ENCODE measurements around the gene NCOA3.
"Not testable (repeated sequence)": the region's sequence is repeated elsewhere in the genome, so short reads cannot be mapped to it uniquely, and the experiment has no call there.

NCOA3 gene

DNA sequence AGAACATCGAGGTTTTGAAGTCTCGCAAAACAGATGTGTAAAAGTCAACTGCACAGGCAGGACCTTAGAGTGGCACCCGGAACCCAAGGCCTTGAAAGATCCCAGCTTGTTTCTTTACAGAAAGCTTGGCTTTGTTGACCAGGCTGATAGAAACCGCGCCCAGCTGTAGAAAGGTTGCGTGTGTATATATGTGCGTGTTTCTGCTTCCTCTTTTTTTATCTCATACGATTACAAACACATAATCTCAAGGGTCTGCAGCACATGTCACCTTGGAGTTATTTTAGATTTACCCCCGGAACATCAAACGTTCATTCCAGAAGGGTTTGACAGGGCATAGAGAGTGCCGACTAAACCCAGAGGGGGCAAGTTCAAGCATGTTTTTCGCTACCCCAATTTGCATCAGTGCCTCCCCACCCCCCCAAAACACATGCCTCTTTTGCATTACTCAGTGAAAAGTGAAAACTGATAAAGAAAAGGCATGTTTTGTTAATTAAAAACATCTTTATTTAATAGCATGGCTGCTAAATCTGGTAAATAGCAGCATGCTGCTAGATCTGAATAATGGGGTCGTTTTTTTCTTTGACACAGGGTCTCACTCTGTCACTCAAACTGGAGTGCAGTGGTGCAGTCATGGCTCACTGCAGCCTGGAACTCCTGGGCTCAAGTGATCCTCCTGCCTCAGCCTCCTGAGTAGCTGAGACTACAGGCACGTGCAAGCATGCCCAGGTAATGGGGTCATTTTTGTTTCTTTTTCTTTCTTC is 33.2 kb upstream of the NCOA3 start:
- no peak for DNase-seq (ENCODE audit: low spot score)

DNA sequence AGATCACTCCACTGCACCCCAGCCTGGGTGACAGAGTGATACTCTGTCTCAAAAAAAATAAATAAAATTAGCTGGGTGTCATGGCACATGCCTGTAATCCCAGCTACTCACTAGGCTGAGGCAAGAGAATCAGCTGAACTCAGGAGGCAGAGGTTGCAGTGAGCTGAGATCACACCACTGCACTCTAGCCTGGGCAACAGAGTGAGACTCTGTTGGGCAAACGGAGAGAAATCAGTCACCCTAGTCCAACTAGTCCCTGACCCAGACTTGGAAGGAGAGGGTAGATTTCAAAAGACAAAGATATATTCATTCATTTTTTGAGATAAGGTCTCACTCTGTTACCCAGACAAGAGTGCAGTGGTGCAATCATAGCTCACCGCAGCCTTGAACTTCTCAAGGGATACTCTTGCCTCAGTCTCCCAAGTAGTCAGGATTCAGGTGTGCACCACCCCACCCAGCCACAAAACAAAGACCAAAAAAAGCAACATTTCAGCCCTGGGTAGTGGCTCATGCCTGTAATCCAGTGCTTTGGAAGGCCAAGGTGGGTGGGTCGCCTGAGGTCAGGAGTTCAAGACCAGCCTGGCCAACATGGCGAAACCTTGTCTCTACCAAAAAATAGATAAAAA is 26.2 kb upstream of the NCOA3 start:
- DNase-seq (ENCODE audit: low spot score) = no peak

DNA sequence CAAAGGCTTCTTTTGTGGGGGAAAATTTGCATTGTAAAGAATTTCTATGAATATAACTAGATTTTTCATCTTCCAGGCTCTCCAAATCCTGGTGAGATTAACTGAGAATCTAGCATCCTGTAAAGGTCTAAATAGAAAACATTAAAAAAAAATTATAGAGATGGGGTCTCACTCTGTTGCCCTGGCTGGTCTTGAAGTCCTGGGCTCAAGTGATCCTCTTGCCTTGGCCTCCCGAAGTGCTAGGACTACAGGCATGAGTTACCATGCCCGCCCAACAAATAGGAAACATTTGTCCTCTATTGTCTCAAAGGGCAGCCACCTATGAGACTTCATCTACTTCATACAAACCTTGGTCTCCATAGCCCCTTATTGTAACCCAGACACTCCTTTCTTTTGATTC is 25.2 kb upstream of the NCOA3 start:
- DNase-seq (ENCODE audit: low spot score) = no peak

DNA sequence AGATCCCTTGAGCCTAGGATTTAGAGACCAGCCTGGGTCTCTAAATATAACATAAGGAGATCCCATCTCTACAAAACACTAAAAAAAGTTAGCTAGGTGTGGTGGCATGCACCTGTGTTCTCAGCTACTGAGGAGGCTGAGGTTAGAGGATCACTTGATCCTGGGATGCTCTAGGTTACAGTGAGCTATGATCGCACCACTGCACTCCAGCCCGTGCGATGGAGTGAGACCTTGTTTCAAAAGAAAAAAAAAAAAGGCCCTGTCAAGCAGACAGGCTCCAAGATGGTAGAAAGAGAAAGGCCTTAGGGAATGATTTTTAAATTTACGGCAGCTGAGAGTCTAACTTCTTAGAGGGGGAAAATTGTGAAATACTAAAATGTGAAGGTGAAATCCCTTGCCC is 22.6 kb upstream of the NCOA3 start:
- no peak for DNase-seq (ENCODE audit: low spot score)

DNA sequence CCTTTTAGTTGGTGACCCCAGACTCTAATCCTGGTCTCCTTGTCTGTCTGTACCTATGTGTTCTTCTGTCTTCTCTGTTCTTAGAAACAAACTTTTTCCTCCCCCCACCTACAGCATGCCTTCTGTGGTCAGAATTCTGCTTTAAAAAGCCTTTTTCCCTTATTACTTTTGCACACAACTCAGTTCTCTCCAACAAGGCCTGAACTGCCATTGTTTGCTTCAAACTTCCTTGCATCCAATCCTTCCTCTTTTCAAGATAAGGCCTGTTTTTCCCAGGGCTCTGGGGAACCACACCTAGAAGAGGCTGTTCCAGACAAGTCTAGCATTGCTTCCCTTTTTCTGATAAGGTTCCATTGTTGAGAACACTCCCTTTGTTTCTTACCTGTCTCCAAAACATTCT is 22.2 kb upstream of the NCOA3 start:
- no peak for DNase-seq (ENCODE audit: low spot score)

DNA sequence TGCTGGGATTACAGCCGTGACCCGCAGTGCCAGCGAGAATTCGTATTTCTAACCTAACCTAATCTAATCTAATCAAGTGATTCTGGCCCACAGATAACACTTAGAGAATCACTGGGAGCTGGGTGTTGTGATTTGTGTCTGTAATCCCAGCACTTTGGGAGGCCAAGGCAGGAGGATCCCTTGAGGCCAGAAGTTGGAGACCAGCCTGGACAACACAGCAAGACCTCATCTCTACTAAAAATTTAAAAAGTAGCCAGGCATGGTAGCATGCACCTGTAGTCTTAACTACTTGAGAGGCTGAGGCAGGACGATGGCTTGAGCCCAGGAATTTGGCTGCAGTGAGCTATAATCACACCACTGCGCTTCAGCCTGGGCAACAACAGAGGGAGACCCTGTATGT is 21.4 kb upstream of the NCOA3 start:
- DNase-seq (ENCODE audit: low spot score) = no peak

DNA sequence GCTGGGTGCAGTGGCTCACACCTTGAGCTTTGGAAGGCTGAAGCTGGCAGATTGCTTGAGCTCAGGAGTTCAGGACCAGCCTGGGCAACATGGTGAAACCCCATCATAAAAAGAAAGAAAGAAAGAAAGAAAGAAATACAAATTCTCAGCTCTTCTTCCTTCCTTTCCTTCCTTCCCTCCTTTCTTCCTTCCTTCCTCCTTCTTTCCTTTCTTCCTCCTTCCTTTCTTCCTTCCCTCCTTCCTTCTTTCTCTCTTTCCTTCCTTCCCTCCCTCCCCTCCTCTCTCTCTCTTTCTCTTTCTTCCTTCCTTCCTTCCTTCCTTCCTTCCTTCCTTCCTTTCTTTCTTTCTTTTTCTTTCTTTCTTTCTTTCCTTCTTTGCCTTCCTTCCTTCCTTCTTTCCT is 21.0 kb upstream of the NCOA3 start:
- DNase-seq (ENCODE audit: low spot score) = no peak

DNA sequence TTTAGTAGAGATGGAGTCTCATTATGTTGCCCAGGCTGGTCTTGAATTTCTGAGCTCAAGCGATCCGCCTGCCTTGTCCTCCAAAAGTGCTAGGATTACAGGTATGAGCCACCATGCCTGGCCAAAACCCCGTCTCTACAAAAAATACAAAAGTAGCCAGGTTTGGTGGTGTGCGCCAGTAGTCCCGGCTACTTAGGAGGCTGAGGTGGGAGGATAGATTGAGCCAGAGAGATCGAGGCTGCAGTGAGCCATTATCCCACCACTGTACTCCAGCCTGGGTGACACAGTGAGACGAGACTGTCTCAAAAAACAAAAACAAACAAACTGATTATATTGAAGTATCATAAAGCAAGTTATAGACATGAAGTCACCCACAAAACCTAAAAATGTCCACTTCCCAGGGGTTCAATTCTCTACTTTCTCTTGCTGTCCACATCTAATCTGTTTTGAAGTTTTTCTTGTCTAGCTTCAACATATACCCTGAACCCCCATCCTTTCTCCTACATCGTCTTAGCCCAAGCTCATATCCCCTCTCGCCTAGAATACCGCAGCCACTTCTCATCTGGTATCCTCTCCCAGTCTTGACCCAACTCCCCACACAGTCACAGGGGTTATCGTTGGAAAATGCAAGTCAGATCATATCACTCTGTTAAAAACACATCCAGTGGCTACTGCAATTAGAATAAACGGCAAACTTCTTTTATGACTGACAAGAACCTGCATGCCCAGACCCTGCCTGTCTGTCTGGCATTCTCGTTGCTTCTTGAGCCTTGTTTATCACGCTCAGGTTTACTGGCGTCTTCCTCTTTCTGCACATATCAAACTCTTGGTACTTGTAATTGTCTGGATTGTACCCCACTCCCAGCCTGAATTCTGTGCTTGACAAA is 20.1 kb upstream of the NCOA3 start:
- DNase-seq (ENCODE audit: low spot score) = no peak

DNA sequence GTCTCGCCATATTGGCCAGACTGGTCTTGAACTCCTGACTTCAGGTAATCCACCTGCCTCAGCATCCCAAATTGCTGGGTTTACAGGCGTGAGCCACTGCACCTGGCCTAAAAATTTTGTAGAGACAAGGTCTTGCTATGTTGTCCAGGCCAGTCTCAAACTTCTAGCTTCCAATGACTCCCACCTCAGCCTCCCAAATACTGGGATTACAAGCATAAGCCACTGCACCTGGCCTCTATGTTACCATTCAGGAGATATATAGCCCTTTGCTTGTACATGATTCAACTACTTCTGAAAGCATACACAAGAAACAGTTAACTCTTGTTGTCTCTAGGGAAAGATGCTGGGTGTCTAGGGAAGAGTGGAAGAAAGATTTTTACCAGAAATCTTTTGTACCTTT is 19.0 kb upstream of the NCOA3 start:
- no peak for DNase-seq (ENCODE audit: low spot score)

DNA sequence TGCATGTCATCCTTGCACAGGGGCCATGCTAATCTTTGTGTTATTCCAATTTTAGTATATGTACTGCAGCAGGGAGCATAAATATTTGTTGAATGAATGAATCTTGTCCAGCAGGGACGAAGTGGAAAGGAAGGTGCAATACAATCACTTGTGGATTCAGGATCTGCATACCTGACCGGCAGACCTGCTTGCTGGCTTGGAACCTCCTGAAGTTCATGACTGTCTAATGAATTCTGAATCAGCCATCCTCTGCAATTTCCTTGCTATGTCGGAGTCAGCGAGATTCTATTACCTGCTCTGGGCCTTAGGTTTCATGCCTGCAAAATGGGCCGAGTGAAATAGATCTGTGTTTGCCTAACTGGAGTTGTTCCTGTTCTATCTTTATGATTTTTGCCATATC is 17.4 kb upstream of the NCOA3 start:
- no peak for DNase-seq (ENCODE audit: low spot score)

DNA sequence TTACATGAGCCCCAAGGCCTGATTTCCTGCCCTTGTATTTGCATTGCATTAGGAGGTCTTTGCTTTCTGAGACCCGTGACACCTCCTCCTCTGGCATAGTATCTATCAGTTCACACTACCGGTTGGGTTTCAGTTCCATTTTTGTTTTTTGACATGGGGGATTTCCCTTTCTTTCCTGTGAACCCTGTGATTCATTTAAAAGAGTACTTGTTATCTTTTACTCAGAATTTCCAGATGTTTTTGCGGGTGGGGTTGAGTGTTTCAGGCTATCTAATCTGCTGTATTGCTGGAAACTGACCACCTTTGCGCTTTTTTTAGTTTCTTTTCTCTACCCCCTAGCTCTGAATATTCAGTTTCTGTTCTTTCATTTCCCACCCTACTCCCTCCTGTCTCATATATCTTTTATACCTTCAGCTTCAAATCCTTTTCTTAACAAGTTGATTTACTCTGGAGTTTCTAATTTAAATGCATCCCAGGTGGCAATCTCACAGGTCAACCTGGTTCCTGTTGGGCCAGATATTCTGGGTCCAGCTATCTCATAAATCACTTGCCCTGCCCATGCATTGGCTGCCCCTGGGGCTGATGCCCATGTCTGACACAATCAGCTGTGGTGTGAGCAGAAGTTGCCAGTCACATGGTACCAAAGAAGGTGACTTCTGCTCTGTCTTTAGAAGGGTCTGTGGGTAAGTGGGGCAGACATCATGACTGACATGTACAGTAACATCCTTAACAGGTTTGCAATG is 14.3 kb upstream of the NCOA3 start:
- no peak for DNase-seq (ENCODE audit: low spot score)

DNA sequence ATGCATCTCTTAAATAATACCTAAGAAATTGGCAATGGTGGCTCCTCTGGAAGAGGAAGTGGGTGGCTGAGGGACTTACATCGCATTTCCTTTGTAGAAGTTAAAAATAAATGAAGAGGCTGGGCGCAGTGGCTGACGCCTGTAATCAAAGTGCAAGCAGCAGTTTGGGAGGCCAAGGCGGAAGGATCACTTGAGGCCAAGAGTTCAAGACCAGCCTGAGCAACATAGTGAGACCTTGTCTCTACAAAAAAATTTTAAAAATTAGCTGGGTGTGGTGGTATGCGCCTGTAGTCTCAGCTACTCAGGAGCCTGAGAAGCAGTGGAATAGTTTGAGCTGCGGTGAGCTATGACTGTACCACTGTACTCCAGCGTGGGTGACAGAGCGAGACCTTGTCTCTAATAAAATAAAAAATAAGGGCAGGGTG is 12.2 kb upstream of the NCOA3 start:
- no peak for DNase-seq (ENCODE audit: low spot score)

DNA sequence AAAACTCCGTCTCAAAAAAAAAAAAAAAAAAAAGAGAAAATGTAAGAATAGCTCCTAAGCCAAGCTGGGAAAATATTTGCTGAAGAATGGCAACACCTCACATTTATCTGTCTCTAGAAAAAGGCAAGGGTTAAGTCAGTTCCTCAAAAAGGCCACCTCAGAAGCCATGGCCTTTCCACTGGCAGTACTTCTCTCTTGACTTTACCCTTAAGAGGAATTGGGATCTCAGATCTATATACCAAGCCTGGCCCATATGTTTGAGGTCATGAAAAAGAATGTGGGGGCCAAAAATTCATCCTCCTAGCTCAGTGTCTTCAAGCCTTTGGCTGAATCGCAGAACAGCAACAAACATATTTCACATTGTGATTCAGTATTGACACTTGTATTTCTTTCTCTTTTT is 10.9 kb upstream of the NCOA3 start:
- no peak for DNase-seq (ENCODE audit: low spot score)

DNA sequence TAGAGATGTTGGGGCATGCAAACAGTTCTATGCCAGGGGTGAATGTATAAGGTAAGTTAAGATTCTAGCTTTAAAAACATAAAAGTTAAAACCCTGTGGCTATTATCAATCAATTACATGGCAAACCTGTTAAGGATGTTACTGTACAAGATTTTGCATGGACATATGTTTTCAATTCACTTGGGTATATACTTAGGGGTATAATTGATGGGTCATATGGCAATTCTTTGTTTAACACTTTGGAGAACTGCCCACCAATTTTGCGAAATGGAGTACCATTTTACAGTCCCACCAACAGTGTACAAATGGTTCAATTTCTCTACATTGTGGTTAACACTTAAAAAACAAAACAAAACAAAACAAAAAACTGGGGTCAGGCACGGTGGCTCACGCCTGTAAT is 9.4 kb upstream of the NCOA3 start:
- no peak for DNase-seq (ENCODE audit: low spot score)

DNA sequence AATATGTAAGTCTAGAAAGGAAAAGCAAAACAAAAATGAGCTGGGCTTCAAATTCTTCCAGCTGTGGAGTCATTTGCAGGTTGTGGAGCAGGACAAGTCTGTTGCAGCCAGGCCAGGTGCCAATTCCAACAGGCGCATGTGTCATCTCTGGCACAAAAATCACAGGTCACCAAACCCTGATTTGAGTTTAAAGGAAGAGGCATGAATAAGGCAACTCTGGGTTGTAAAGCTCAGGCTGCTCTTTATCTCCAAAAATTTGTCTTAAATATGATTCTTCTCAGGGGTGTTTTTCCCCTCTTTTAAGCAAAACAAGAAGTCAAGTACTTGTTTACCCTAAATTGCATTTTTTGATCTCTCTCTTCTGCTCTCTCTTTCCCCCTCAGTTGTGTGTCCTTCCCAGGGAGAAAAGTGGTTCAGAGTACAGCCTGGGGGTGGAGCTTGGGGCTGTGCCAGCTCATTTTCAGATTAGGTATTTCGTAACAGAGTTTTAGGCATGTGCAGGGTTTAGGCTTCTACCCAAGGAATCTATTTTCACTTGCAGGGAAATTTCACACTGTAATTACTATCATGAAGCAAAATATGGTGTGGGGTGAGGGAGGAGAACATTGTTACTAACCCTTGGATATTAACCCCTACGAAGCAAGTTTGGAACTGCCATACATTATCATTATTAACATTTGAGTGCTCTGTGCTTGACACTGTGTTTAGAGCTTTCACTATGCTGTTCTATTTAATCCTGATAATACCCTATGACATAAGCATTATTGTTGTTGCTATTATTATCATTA is 8.3 kb upstream of the NCOA3 start:
- DNase-seq (ENCODE audit: low spot score) = no peak

DNA sequence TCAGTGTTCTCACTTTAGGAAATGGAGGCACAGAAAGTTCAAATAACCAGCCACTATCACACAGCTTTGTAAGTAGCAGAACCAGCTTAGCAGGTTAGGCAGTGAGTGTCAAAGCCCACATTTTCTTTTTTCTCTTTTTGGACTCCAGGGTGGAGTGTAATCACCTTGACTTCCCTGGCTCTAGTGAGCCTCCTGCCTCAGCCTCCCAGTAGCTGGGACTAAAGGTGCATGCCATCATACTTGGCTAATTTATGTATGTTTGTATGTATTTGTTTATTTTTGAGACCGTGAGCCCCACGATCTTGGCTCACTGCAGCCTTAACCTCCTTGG is 7.8 kb upstream of the NCOA3 start:
- DNase-seq (ENCODE audit: low spot score) = no peak

DNA sequence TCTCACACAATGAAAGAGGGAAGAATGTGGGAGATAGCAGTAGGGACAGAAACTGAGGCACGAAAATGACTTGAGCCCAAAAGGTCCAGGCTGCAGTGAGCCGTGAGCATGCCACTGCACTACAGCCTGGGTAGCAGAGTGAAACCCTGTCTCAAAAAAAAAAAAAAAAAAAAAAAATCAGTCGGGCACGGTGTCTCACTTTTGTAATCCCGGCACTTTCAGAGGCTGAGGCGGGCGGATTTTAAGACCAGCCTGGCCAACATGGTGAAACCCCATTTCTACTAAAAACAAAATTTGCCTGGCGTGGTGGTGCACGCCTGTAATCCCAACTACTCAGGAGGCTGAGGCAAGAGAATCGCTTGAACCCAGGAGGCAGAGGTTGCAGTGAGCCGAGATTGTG is 7.1 kb upstream of the NCOA3 start:
- not testable (repeated sequence) for DNase-seq (ENCODE audit: low spot score)

DNA sequence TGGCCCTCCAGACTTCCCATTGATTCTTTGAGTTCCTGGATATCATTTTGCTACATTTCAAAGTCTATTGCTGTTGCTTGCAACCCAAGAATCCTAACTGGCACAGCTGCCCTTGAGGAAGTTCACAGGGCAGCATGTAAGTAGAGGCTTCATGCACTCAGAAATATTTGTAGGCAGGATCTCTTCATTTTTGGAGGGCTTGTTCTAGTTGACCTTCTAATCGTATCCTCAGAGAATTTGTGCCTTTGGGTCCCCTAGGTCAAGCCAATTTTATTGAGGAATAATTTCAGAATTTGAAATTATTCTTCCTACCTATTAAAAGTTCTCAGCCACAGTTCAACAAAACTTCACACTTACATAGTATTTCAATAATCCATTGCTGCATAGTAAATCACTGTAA is 5.6 kb upstream of the NCOA3 start:
- DNase-seq (ENCODE audit: low spot score) = no peak

DNA sequence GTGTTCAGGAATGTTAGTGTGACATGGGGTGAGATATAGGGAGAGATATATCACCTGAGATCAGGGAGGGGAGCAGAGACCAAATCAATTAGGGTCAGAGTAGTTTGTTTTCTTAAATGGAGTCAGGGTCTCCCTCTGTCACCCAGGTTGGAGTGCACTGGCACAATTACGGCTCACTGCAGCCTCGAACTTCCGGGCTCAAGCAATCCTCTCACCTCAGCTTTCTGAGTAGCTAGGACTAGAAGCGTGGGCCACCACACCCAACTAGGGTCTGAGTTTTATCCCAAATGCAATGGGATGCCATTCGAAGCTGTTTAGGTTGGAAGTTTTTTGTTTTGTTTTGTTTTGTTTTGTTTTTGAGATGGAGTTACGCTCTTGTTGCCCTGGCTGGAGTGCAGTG is 3.1 kb upstream of the NCOA3 start:
- DNase-seq (ENCODE audit: low spot score) = no peak

DNA sequence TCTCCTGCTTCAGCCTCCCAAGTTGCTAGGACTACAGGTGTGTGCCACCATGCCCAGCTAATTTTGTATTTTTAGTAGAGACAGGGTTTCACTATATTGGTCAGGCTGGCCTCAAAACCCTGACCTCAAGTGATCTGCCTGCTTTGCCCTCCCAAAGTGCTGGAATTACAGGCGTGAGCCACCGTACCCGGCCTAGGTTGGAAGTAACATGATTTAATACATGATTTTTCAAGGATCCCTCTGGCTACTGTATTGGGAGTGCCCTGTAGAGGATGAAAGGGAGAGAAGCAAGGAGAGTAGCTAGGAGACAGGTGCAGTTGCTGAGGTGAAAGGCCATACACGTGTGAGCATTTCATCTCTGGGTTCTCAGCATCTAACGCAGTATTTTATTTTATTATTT is 2.6 kb upstream of the NCOA3 start:
- DNase-seq (ENCODE audit: low spot score) = no peak

DNA sequence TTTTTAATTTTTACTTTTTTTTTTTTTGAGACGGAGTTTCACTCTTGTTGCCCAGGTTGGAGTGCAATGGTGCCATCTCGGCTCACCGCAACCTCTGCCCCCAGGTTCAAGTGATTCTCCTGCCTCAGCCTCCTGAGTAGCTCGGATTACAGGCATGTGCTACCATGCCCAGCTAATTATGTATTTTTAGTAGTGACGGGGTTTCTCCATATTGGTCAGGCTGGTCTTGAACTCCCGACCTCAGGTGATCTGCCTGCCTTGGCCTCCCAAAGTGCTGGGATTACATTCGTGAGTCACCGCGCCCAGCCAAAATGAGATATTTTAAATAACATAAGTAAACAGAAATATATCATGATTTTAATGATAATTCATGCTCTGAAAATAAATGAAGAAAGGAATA is 1.6 kb upstream of the NCOA3 start:
- not testable (repeated sequence) for DNase-seq (ENCODE audit: low spot score)

DNA sequence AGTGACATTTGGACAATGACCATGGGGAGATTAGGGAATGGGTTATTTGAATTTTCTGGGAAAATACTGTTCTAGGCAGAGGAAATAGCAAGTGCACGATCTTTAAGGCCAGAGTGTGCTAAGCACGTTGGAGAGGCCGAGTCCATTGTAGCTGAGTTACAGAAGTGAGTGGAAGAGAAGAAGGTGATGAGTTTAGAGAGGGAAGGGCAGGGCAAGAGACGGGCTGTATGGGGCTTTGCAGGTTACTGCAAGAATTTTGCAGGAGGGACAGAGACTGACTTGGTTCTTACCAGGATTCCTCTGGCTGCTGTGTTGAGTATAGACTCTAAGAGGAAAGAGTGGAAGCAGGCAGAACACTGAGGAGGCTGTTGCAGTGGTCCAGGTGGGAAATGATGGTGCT is 1.1 kb upstream of the NCOA3 start:
- no peak for DNase-seq (ENCODE audit: low spot score)

Measured in ecto neural progenitor cell (in vitro differentiated cells).